Neural crest cell (in vitro differentiated cells): Measurements from ENCODE around the gene CHRM2. TPM values are rescaled to one million over a fixed set of nuclear protein-coding genes. Genes with fewer than 3 reads are reported as not detected.

Source experiments
- DNase-seq: peaks from one replicate; pipeline ENCODE4 v3.0.0; 2021; ENCODE audit warnings: low read depth, mixed read lengths, low spot score
- H3K27ac Mint-ChIP-seq: one replicate; pipeline ENCODE4 v1.8.0; 2021; ENCODE audit warnings: mild to moderate bottlenecking, mixed read lengths; ENCODE audit not compliant: unreplicated experiment
- H3K27me3 Mint-ChIP-seq: 2 replicates; pipeline ENCODE4 v1.8.0; 2021; ENCODE audit warnings: low read depth, mild to moderate bottlenecking, mixed read lengths
- H3K36me3 Mint-ChIP-seq: 2 replicates; pipeline ENCODE4 v1.8.0; 2021; ENCODE audit warnings: low read depth, mild to moderate bottlenecking, mixed read lengths
- H3K4me1 Mint-ChIP-seq: 2 replicates; pipeline ENCODE4 v1.8.0; 2021; ENCODE audit warnings: mixed read lengths
- H3K4me3 Mint-ChIP-seq: one replicate; pipeline ENCODE4 v1.8.0; 2021; ENCODE audit warnings: mild to moderate bottlenecking, mixed read lengths
- H3K9me3 Mint-ChIP-seq: 2 replicates; pipeline ENCODE4 v1.8.0; 2021; ENCODE audit warnings: mixed read lengths
- CTCF ChIP-seq: fragments of 200-600 bp; sonication (generic); conservative IDR thresholded peaks from 2 replicates; pipeline ENCODE4 v1.5.0; 2021; ENCODE audit warnings: antibody characterized with exemption, mild to moderate bottlenecking
- total RNA-seq: library from RNA; stranded (reverse); gene quantifications from 2 replicates; pipeline ENCODE4 v1.2.1, GENCODE V29; 2021

The CHRM2 gene
- total RNA-seq, 1 donor from 2014 or later = 0.14 TPM

GRCh38 chr7:136931169-136931867 lies 62.9 kb downstream of the CHRM2 start:
- H3K4me3 Mint-ChIP-seq = no peak overlapping the region
- no peak overlapping the region for H3K27ac Mint-ChIP-seq
- no peak for TF ChIP-seq CTCF
- H3K9me3 Mint-ChIP-seq = no peaks in the 10 kb centered on the region
- peaks cover 3% of the 10 kb centered on the region for H3K36me3 Mint-ChIP-seq
- DNase-seq = no peak
- H3K4me1 Mint-ChIP-seq = peaks cover 25% of the 10 kb centered on the region
- no peaks in the 10 kb centered on the region for H3K27me3 Mint-ChIP-seq

- Mint-ChIP-seq H3K9me3 (no peaks in the 10 kb centered on the region), H3K27ac (no peak overlapping the region), H3K4me1 (peaks cover 2% of the 10 kb centered on the region), H3K4me3 (no peak overlapping the region), H3K27me3 (no peaks in the 10 kb centered on the region), H3K36me3 (no peaks in the 10 kb centered on the region)
- no peak for TF ChIP-seq CTCF
- DNase-seq = no peak
Observed at GRCh38 chr7:136937436-136937835, 69.0 kb downstream of the CHRM2 start.

- no peak for TF ChIP-seq CTCF
- no peak overlapping the region for H3K4me3 Mint-ChIP-seq
- no peaks in the 10 kb centered on the region for H3K9me3 Mint-ChIP-seq
- H3K36me3 Mint-ChIP-seq = no peaks in the 10 kb centered on the region
- no peak overlapping the region for H3K27ac Mint-ChIP-seq
- DNase-seq = no peak
- no peaks in the 10 kb centered on the region for H3K27me3 Mint-ChIP-seq
- peaks cover 10% of the 10 kb centered on the region for H3K4me1 Mint-ChIP-seq
Observed at GRCh38 chr7:136938476-136938875, 70.0 kb downstream of the CHRM2 start.

GRCh38 chr7:136940122-136940521 lies 71.7 kb downstream of the CHRM2 start:
- Mint-ChIP-seq H3K27ac (no peak overlapping the region), H3K36me3 (no peaks in the 10 kb centered on the region), H3K4me3 (no peak overlapping the region), H3K4me1 (peaks cover 10% of the 10 kb centered on the region), H3K27me3 (no peaks in the 10 kb centered on the region), H3K9me3 (peaks cover 1% of the 10 kb centered on the region)
- no peak for DNase-seq
- TF ChIP-seq CTCF = no peak

GRCh38 chr7:136940917-136941316 lies 72.5 kb downstream of the CHRM2 start:
- Mint-ChIP-seq H3K9me3 (peaks cover 2% of the 10 kb centered on the region), H3K27me3 (no peaks in the 10 kb centered on the region), H3K4me3 (no peak overlapping the region), H3K27ac (no peak overlapping the region), H3K4me1 (peaks cover 10% of the 10 kb centered on the region), H3K36me3 (no peaks in the 10 kb centered on the region)
- TF ChIP-seq CTCF = no peak
- no peak for DNase-seq
